KMS-11 (cell line): Measurements from ENCODE around the gene KCNQ2.

Source experiments
- H2AFZ ChIP-seq: fragments of 200-600 bp; sonication (generic); 2 replicates; pipeline ENCODE4 v1.6.1; 2016; ENCODE audit warnings: antibody characterized with exemption, mixed run types, low read depth
- H3K27ac ChIP-seq: fragments of 200-600 bp; sonication (generic); 2 replicates; pipeline ENCODE4 v1.6.1; 2016; ENCODE audit warnings: mild to moderate bottlenecking, mixed run types
- H3K27me3 ChIP-seq: fragments of 200-600 bp; sonication (generic); 2 replicates; pipeline ENCODE4 v1.6.1; 2017; ENCODE audit warnings: mild to moderate bottlenecking, low read depth, mixed run types, moderate library complexity; ENCODE audit not compliant: insufficient read depth
- H3K36me3 ChIP-seq: fragments of 200-600 bp; sonication (generic); 2 replicates; pipeline ENCODE4 v1.6.1; 2017; ENCODE audit warnings: mild to moderate bottlenecking, mixed run types; ENCODE audit not compliant: insufficient read depth
- H3K4me1 ChIP-seq: fragments of 200-600 bp; sonication (generic); 2 replicates; pipeline ENCODE4 v1.6.1; 2016; ENCODE audit warnings: mild to moderate bottlenecking, low read depth, mixed run types; ENCODE audit not compliant: poor library complexity, severe bottlenecking
- H3K4me2 ChIP-seq: fragments of 200-600 bp; sonication (generic); 2 replicates; pipeline ENCODE4 v1.7.0; 2016; ENCODE audit warnings: mild to moderate bottlenecking, mixed run types
- H3K4me3 ChIP-seq: fragments of 200-600 bp; sonication (generic); IDR thresholded peaks from 2 replicates; pipeline ENCODE4 v1.6.1; 2017; ENCODE audit warnings: low read depth, low read length, mixed read lengths; ENCODE audit not compliant: insufficient read depth
- H3K79me2 ChIP-seq: fragments of 200-600 bp; sonication (generic); 2 replicates; pipeline ENCODE4 v1.6.1; 2016; ENCODE audit warnings: low read depth, mixed run types; ENCODE audit not compliant: insufficient read depth
- H3K9ac ChIP-seq: fragments of 200-600 bp; sonication (generic); 2 replicates; pipeline ENCODE4 v1.6.1; 2016; ENCODE audit warnings: mild to moderate bottlenecking, mixed run types
- H4K20me1 ChIP-seq: fragments of 200-600 bp; sonication (generic); 2 replicates; pipeline ENCODE4 v1.6.1; 2016; ENCODE audit warnings: mild to moderate bottlenecking, mixed run types; ENCODE audit not compliant: insufficient read depth
- TF ChIP-seq, protein P1 (sequence below): fragments of 200-600 bp; sonication (generic); conservative IDR thresholded peaks from 2 replicates; pipeline ENCODE4 v1.6.1; 2017; ENCODE audit warnings: low read depth, mild to moderate bottlenecking, antibody characterized with exemption, low read length, moderate library complexity, mixed read lengths

Gene KCNQ2

DNA sequence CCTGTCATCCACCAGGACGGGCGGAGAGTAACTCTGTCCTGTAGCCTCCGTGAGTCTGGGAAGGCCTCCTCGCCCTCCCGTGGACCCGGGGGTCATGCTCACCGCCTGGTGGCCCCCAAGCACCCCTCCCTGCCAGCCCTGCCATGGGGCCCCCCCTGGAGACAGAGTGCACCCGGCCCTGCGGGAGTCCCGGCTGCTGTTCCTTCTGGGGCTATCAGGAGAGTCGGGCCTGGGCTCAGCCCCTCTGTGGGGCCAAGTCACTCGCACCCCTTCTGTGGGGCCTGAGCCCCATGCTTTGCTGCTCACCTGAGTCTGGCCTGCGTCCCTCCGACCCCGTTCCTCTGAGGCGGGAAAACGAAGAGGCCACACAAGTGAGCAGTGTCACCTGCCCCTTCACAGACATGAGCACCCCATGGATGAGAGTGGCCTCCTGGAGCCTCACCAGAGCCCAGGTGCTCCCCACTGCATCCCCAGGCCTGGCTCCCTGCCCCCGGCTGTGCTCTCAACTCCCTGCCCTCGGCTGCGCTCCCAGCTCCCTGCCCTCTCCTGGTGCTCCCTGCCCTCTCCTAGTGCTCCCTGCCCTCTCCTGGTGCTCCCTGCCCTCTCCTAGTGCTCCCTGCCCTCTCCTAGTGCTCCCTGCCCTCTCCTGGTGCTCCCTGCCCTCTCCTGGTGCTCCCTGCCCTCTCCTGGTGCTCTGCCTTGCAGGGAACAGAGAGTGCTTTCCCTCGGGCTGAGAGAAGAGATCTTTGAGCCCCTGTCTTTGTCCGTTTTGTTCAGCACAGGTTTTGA, 106.7 kb downstream of the KCNQ2 start:
- Histone ChIP-seq H3K9ac (no peak overlapping the region), H4K20me1 (no peaks in the 10 kb centered on the region), H3K36me3 (no peaks in the 10 kb centered on the region), H3K27me3 (peaks cover 87% of the 10 kb centered on the region), H3K79me2 (no peaks in the 10 kb centered on the region), H2AFZ (no peak overlapping the region), H3K27ac (no peak overlapping the region), H3K4me2 (no peak overlapping the region), H3K4me3 (no peak overlapping the region), H3K4me1 (no peaks in the 10 kb centered on the region)
- TF ChIP-seq, protein P1, sequence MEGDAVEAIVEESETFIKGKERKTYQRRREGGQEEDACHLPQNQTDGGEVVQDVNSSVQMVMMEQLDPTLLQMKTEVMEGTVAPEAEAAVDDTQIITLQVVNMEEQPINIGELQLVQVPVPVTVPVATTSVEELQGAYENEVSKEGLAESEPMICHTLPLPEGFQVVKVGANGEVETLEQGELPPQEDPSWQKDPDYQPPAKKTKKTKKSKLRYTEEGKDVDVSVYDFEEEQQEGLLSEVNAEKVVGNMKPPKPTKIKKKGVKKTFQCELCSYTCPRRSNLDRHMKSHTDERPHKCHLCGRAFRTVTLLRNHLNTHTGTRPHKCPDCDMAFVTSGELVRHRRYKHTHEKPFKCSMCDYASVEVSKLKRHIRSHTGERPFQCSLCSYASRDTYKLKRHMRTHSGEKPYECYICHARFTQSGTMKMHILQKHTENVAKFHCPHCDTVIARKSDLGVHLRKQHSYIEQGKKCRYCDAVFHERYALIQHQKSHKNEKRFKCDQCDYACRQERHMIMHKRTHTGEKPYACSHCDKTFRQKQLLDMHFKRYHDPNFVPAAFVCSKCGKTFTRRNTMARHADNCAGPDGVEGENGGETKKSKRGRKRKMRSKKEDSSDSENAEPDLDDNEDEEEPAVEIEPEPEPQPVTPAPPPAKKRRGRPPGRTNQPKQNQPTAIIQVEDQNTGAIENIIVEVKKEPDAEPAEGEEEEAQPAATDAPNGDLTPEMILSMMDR = no peak

DNA sequence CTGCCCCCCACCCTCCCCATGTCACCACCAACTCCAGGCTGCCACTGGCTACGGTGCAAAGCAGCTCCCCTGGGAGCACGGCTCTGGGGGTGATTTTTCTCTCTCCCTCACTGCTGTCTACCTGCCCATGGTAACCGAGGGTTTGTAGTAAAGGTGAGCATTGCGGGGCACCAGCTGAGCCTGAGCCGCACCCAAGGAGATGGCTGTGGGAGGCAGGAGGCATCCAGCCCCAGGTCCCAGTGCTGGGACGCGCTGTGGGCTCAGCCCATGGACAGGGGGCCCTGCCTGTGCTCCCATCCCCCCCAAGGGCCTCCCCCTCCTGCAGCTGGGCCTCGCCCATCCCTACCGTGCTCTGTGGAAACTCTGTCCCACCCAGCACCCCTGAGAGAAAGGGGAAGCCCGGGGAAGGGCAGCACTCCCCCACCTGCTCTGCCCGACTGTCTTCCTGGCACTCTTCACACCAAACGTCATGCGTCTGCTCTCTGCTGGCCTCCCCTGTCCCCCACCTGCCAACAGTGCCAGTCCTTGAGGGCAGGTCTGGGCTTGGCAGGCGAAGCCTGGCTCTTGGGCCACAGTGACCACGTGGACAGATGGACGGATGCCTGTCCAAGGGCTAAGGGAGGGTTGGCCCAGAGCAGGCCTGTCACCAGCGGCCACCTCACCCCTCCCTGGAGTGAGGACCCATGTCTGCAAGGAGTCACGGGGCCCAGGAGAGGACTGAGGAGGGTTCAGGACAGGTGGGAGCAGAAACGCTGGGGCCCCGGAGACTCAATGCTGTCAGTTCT, 107.5 kb downstream of the KCNQ2 start:
- TF ChIP-seq, protein P1 = no peak
- Histone ChIP-seq H2AFZ (no peak overlapping the region), H4K20me1 (no peaks in the 10 kb centered on the region), H3K79me2 (no peaks in the 10 kb centered on the region), H3K4me3 (no peak overlapping the region), H3K27ac (no peak overlapping the region), H3K27me3 (peaks cover 81% of the 10 kb centered on the region), H3K36me3 (no peaks in the 10 kb centered on the region), H3K4me2 (no peak overlapping the region), H3K4me1 (no peaks in the 10 kb centered on the region), H3K9ac (no peak overlapping the region)

DNA sequence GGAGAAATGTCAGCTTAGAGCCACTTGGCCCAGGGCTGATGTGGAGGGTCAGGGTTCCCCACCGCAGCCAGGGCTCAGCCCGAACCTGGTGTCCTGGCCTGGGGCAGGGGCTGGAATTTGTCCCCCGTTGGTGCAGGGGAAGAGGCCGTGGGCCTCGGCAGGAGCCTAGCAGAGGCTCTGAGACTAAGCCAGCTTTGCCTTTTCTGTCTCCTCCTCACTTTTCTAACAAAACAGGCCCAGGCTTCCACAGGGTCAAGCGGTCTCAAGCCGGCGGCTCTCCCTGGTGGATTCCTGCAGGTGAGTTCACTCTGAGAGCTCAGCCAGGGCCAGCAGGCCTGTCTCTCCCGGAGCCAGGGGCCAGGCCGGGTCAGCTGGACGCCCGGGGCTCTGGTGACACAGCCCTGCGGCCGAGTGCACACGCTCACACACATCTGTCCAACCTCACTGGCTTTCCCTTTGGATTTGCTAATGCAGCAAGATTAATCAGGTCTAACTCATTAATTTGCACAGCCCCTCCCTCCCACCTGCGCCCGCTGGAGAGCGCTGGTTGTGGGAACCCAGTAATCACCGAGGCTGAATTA, 108.4 kb downstream of the KCNQ2 start:
- Histone ChIP-seq H3K79me2 (no peaks in the 10 kb centered on the region), H3K27ac (no peak overlapping the region), H4K20me1 (no peaks in the 10 kb centered on the region), H3K4me2 (no peak overlapping the region), H3K27me3 (peaks cover 79% of the 10 kb centered on the region), H2AFZ (no peak overlapping the region), H3K4me3 (no peak overlapping the region), H3K36me3 (no peaks in the 10 kb centered on the region), H3K9ac (no peak overlapping the region), H3K4me1 (no peaks in the 10 kb centered on the region)
- TF ChIP-seq, protein P1 = no peak

DNA sequence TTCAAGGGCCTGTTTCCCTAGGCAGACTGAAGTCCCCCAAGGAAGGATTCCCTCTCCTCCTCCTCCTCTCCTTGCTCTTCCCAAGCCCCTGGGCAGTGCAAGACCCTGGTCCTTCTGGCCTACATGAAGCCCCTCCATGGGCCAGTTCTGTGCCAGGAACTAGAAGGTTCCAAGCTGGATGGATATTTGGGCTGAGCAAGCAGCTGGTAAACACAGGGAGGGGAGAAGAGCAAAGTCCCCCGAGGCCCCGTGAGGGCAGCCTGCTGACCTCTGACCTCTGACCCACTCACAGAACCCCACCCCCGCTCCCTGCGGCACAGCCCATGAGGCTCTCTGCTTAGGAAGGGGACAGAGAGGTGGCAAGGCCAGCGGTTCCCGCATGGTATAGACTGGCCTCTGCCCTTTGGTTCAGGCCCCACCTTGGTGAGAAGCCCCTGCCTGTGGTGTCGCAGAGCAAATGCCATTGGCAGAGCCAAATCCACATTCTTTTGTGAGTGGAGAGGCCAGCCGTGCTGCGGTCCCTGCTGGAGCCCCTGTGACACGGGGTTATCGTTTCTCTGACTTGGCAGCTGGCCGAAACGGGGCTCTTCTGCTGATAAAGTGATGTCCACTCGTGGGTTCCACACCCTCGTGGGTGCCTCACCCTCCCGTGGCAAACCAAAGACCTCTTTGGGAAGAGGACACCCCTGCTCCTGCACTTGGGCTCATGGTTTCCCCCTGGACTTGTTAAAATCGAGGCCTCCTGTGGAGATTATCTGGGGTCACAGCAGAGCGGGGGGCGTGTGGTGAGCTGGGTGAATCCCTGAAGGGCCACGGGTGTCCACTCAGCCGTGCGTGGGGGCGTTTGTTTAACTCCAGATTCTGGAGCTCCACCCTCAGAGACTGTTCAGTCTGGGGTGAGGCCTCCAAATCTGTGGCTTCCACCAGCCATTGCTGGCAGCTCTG, 109.2 kb downstream of the KCNQ2 start:
- peaks cover 77% of the 10 kb centered on the region for H3K27me3 ChIP-seq

More for the DNA sequence above, 109.2 kb downstream of the KCNQ2 start:
- Histone ChIP-seq H4K20me1 (no peaks in the 10 kb centered on the region), H3K4me3 (no peak overlapping the region), H3K27ac (no peak overlapping the region), H3K4me2 (no peak overlapping the region), H2AFZ (no peak overlapping the region), H3K79me2 (no peaks in the 10 kb centered on the region), H3K4me1 (no peaks in the 10 kb centered on the region), H3K36me3 (no peaks in the 10 kb centered on the region), H3K9ac (no peak overlapping the region)
- TF ChIP-seq, protein P1 = no peak
